K562 (cell line): ENCODE data around the gene ATP6V0C. TPM values are rescaled to one million over a fixed set of nuclear protein-coding genes. Genes with fewer than 3 reads are reported as not detected.

Source experiments
- ATF1 ChIP-seq, 2 experiments: fragments of 450-650 bp in 1 of 2; IDR thresholded peaks; 2 replicates each; pipeline ENCODE4 v1.6.1; 2016; ENCODE audit warnings: missing compliant biosample characterization in 1 of 2, missing genetic modification characterization in 1 of 2
- CHD1 ChIP-seq: fragments of 200-600 bp; sonication (generic); IDR thresholded peaks from one replicate; pipeline ENCODE4 v1.6.1; 2012; ENCODE audit warnings: mild to moderate bottlenecking, moderate library complexity, low read length, inconsistent platforms
- ELF2 ChIP-seq: fragments of 250-450 bp; sonication (Bioruptor Pico); IDR thresholded peaks from 2 replicates; pipeline ENCODE4 v1.5.0; 2021; ENCODE audit warnings: mild to moderate bottlenecking
- EP400 ChIP-seq: fragments of 450-650 bp; IDR thresholded peaks from 2 replicates; pipeline ENCODE4 v1.6.1; 2017; ENCODE audit warnings: antibody characterized with exemption, mild to moderate bottlenecking, moderate library complexity
- RUNX1 ChIP-seq: sonication (generic); IDR thresholded peaks from 2 replicates; pipeline ENCODE4 v1.6.1; 2016; ENCODE audit warnings: antibody characterized with exemption, low read depth
- TARDBP ChIP-seq: fragments of 450-650 bp; IDR thresholded peaks from 2 replicates; pipeline ENCODE4 v1.6.1; 2016
- YY1 ChIP-seq, 3 experiments: IDR thresholded peaks; 2 replicates each; pipeline ENCODE4 v1.6.1; 2011; ENCODE audit warnings: low read length in 2 of 3, mild to moderate bottlenecking in 2 of 3, moderate library complexity in 2 of 3, borderline replicate concordance in 1 of 3, control low read depth in 1 of 3, low read depth in 1 of 3; ENCODE audit not compliant: insufficient read depth in 3 of 3, insufficient replicate concordance in 2 of 3, control insufficient read depth in 1 of 3, insufficient read length in 1 of 3; ENCODE audit errors: extremely low read depth in 1 of 3
- ZC3H4 ChIP-seq: sonication (generic); formaldehyde crosslinking; IDR thresholded peaks from 2 replicates; pipeline ENCODE4 v1.9.0; 2021; ENCODE audit warnings: missing genetic modification reagents, borderline replicate concordance
- ZNF3 ChIP-seq: fragments of 250-450 bp; sonication (Bioruptor Pico); IDR thresholded peaks from 2 replicates; pipeline ENCODE4 v1.5.0; 2021; ENCODE audit warnings: mild to moderate bottlenecking, moderate library complexity
- ZNF764 ChIP-seq: fragments of 250-450 bp; sonication (Bioruptor Pico); IDR thresholded peaks from 2 replicates; pipeline ENCODE4 v1.4.0; 2020; ENCODE audit warnings: low read depth, mild to moderate bottlenecking, moderate library complexity
- ZNF780A ChIP-seq: fragments of 250-450 bp; sonication (Bioruptor Pico); IDR thresholded peaks from 2 replicates; pipeline ENCODE4 v1.5.0; 2021; ENCODE audit warnings: mild to moderate bottlenecking
- polyA plus RNA-seq, 8 experiments: library from polyadenylated mRNA; depleted of rRNA in 4 of 8; stranded (reverse) in 5 of 8; unstranded in 3 of 8; fragments of >200 nt; fragmentation: Nextera tagmentation in 2 of 8; fragmentation: Illumina TruSeq in 1 of 8; extraction: Ambion mirVana in 2 of 8; extraction: Trizol in 1 of 8; gene quantifications; 2 replicates each; pipeline versions ENCODE4 v1.2.1 to v1.2.3, GENCODE V29; 2011 to 2014; ENCODE audit warnings: inconsistent platforms in 1 of 8, missing spikeins in 1 of 8
- total RNA-seq, 7 experiments: library from RNA; depleted of rRNA in 6 of 7; stranded (reverse); fragments of >200 nt in 6 of 7; fragmentation: Illumina TruSeq in 2 of 7; extraction: Trizol in 2 of 7; gene quantifications; 2 replicates each; pipeline versions ENCODE4 v1.2.1 to v1.2.3, GENCODE V29; 2011 to 2021; ENCODE audit warnings: low replicate concordance in 1 of 7
- TF ChIP-seq, protein P1 (sequence below): fragments of 450-650 bp; formaldehyde crosslinking; IDR thresholded peaks from 2 replicates; pipeline ENCODE4 v1.4.0; 2022; ENCODE audit warnings: missing genetic modification characterization

ATP6V0C gene
- total and polyA plus RNA-seq, 9 of the 15 experiments (the other 6 are each of a cell fraction or from before 2014, with no cell fraction given), result 2.9 to 228 (median 22.7) TPM

DNA sequence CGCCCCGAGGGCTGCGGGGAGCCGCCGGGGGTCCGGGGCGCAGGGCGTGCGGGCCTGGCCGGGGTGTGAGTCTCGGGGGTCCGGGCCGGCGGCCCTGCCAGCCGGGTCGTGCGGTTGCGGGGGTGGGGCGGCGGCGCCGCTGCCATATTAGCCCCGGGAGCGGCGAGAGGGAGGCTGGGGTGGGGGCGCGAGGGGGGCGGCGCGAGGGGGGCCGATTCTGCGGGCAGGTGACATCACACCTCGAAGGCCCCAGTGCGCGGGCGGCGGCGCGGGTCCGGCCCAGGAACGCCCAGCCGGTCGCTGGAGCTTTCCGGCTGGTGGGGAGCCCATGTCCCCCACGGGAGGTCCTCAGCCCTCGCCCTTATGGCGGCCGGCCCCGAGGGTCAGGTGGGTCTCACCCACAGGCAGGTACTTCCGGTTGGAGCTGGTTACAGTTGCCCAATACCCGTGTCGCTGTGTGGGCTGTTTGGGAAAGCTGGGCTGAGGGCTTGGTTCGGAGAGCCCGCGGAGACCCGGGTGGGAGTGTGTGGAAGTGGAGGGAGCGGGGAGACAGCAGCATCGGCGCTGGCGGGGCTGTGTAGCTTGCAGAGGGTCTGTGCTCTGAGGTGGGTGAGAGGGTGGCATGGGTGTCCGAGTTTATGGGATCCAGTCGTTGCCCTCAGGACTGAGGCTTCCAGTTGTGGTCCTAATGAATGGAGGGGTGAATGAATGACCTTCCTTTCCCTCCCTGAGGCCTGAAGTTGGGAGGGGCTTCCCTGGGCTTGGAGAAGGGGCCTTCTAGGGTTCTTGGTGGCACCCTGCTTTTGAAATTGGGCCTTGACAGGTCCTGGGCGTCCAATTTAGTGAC is 804 bp downstream of the ATP6V0C start (continued):
- TF ChIP-seq EP400, result 0 out of 2 replicates have a peak, but pooled peaks have one; percentile 37
- TF ChIP-seq YY1 (IDR thresholded peaks at IDR 0.05; ENCODE audit: borderline replicate concordance in 1 of 3, control insufficient read depth in 1 of 3, extremely low read depth in 1 of 3, insufficient read depth in 3 of 3, insufficient read length in 1 of 3, insufficient replicate concordance in 2 of 3, low read depth in 1 of 3, low read length in 2 of 3), result peak in 1 of 3 experiments; percentile 22
- TF ChIP-seq ZNF780A, result no peak
- TF ChIP-seq, protein P1, sequence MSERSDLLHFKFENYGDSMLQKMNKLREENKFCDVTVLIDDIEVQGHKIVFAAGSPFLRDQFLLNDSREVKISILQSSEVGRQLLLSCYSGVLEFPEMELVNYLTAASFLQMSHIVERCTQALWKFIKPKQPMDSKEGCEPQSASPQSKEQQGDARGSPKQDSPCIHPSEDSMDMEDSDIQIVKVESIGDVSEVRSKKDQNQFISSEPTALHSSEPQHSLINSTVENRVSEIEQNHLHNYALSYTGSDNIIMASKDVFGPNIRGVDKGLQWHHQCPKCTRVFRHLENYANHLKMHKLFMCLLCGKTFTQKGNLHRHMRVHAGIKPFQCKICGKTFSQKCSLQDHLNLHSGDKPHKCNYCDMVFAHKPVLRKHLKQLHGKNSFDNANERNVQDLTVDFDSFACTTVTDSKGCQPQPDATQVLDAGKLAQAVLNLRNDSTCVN (CRISPR knock-in tag), result no peak
- no peak for TF ChIP-seq RUNX1
- peak; percentile 44 for TF ChIP-seq CHD1
- TF ChIP-seq ATF1 (CRISPR knock-in tag; IDR thresholded peaks at IDR 0.05), result no peak
- 0 out of 2 replicates have a peak, but pooled peaks have one; percentile 51 for TF ChIP-seq ATF1 (tag; IDR thresholded peaks at IDR 0.05)
- TF ChIP-seq ZNF764, result no peak
- no peak for TF ChIP-seq TARDBP
- TF ChIP-seq ZC3H4, result peak; percentile 71; the same call in 1 of the 2 replicates
- TF ChIP-seq ZNF3, result no peak
- TF ChIP-seq ELF2 (CRISPR knock-in tag), result no peak
- TF ChIP-seq, all 486 proteins: peak for 25
